Putamen (tissue), 1 donor: ENCODE measurements around the gene MEI4.
"Not testable (repeated sequence)": the region's sequence is repeated elsewhere in the genome, so short reads cannot be mapped to it uniquely, and the experiment has no call there.

Experiments used
- DNase-seq: peaks from one replicate; pipeline ENCODE4 v3.0.0-alpha.2; 2016; ENCODE audit warnings: low spot score

Gene MEI4

GRCh38 chr6:77815531-77815930, 162.7 kb downstream of the MEI4 start:
- no peak for DNase-seq

GRCh38 chr6:77816766-77817270, 164.0 kb downstream of the MEI4 start:
- DNase-seq = no peak

- no peak for DNase-seq
These were observed 169.4 kb downstream of the MEI4 start for GRCh38 chr6:77822265-77822664.

- no peak for DNase-seq
These were observed 172.4 kb downstream of the MEI4 start for GRCh38 chr6:77825204-77825603.

GRCh38 chr6:77829736-77830135, 176.9 kb downstream of the MEI4 start:
- no peak for DNase-seq

- DNase-seq = not testable (repeated sequence)
These were observed 180.9 kb downstream of the MEI4 start for GRCh38 chr6:77833749-77834148.

- DNase-seq = no peak
These were observed 181.8 kb downstream of the MEI4 start for GRCh38 chr6:77834591-77834996.

GRCh38 chr6:77837034-77837784, 184.4 kb downstream of the MEI4 start:
- DNase-seq = no peak

GRCh38 chr6:77839292-77839691, 186.5 kb downstream of the MEI4 start:
- DNase-seq = no peak

- no peak for DNase-seq
These were observed 192.0 kb downstream of the MEI4 start for GRCh38 chr6:77844822-77845221.

- DNase-seq = no peak
These were observed 200.6 kb downstream of the MEI4 start for GRCh38 chr6:77853401-77853800.

GRCh38 chr6:77856391-77856790, 203.6 kb downstream of the MEI4 start:
- no peak for DNase-seq

- no peak for DNase-seq
These were observed 204.6 kb downstream of the MEI4 start for GRCh38 chr6:77857421-77857820.

GRCh38 chr6:77876300-77876699, 223.5 kb downstream of the MEI4 start:
- no peak for DNase-seq

GRCh38 chr6:77879527-77879926, 226.7 kb downstream of the MEI4 start:
- DNase-seq = no peak

- DNase-seq = no peak
These were observed 227.7 kb downstream of the MEI4 start for GRCh38 chr6:77880501-77880900.

- DNase-seq = no peak
These were observed 231.0 kb downstream of the MEI4 start for GRCh38 chr6:77883851-77884250.

- no peak for DNase-seq
These were observed 240.6 kb downstream of the MEI4 start for GRCh38 chr6:77893391-77893790.

GRCh38 chr6:77906070-77906469, 253.2 kb downstream of the MEI4 start:
- DNase-seq = no peak

- no peak for DNase-seq
These were observed 258.0 kb downstream of the MEI4 start for GRCh38 chr6:77910826-77911225.

GRCh38 chr6:77926198-77926751, 273.4 kb downstream of the MEI4 start:
- no peak for DNase-seq

- DNase-seq = no peak
These were observed 277.5 kb downstream of the MEI4 start for GRCh38 chr6:77930382-77930781.

GRCh38 chr6:77930952-77931351, 278.1 kb downstream of the MEI4 start:
- DNase-seq = no peak

- DNase-seq = no peak
These were observed 309.2 kb downstream of the MEI4 start for GRCh38 chr6:77962070-77962469.
